ENCODE measurements around the gene GULP1.
"Not testable (repeated sequence)": the region's sequence is repeated elsewhere in the genome, so short reads cannot be mapped to it uniquely, and the experiment has no call there.

Gene GULP1

GRCh38 chr2:188293601-188294351 lies 2.1 kb downstream of the GULP1 start:
- peak; percentile 62 for DNase-seq (ENCODE audit: low spot score)

GRCh38 chr2:188294352-188294926 lies 2.8 kb downstream of the GULP1 start:
- peak; percentile 3 for DNase-seq (ENCODE audit: low spot score)

GRCh38 chr2:188295067-188295685 lies 3.5 kb downstream of the GULP1 start:
- DNase-seq (ENCODE audit: low spot score): no peak

- DNase-seq (ENCODE audit: low spot score): no peak
Observed at GRCh38 chr2:188297978-188298377, 6.3 kb downstream of the GULP1 start.

- not testable (repeated sequence) for DNase-seq (ENCODE audit: low spot score)
Observed at GRCh38 chr2:188298937-188299371, 7.3 kb downstream of the GULP1 start.

- no peak for DNase-seq (ENCODE audit: low spot score)
Observed at GRCh38 chr2:188303363-188304031, 11.8 kb downstream of the GULP1 start.

GRCh38 chr2:188305271-188305670 lies 13.6 kb downstream of the GULP1 start:
- DNase-seq (ENCODE audit: low spot score): no peak

GRCh38 chr2:188306271-188306670 lies 14.6 kb downstream of the GULP1 start:
- DNase-seq (ENCODE audit: low spot score): no peak

- no peak for DNase-seq (ENCODE audit: low spot score)
Observed at GRCh38 chr2:188307850-188308283, 16.2 kb downstream of the GULP1 start.

GRCh38 chr2:188308483-188308882 lies 16.8 kb downstream of the GULP1 start:
- DNase-seq (ENCODE audit: low spot score): no peak

- DNase-seq (ENCODE audit: low spot score): no peak
Observed at GRCh38 chr2:188309364-188309763, 17.7 kb downstream of the GULP1 start.

GRCh38 chr2:188314314-188315054 lies 22.8 kb downstream of the GULP1 start:
- no peak for DNase-seq (ENCODE audit: low spot score)

GRCh38 chr2:188315750-188316149 lies 24.1 kb downstream of the GULP1 start:
- no peak for DNase-seq (ENCODE audit: low spot score)

- no peak for DNase-seq (ENCODE audit: low spot score)
Observed at GRCh38 chr2:188316342-188316741, 24.7 kb downstream of the GULP1 start.

- no peak for DNase-seq (ENCODE audit: low spot score)
Observed at GRCh38 chr2:188316791-188317423, 25.2 kb downstream of the GULP1 start.

- DNase-seq (ENCODE audit: low spot score): no peak
Observed at GRCh38 chr2:188318161-188318749, 26.6 kb downstream of the GULP1 start.

GRCh38 chr2:188319838-188320237 lies 28.2 kb downstream of the GULP1 start:
- DNase-seq (ENCODE audit: low spot score): no peak

- no peak for DNase-seq (ENCODE audit: low spot score)
Observed at GRCh38 chr2:188320861-188321260, 29.2 kb downstream of the GULP1 start.

- DNase-seq (ENCODE audit: low spot score): no peak
Observed at GRCh38 chr2:188322569-188323551, 31.2 kb downstream of the GULP1 start.

- no peak for DNase-seq (ENCODE audit: low spot score)
Observed at GRCh38 chr2:188324067-188324466, 32.4 kb downstream of the GULP1 start.

All from globus pallidus (tissue), 1 donor.